ENCODE results near the gene STUB1. TPM values are rescaled to one million over a fixed set of nuclear protein-coding genes. Genes with fewer than 3 reads are reported as not detected.

STUB1 gene
- total RNA-seq, 1 experiment from 2014 or later = 102 TPM

- H3K27me3 Mint-ChIP-seq (ENCODE audit: unreplicated experiment) = no peaks in the 10 kb centered on the region
- TF ChIP-seq, protein P1, sequence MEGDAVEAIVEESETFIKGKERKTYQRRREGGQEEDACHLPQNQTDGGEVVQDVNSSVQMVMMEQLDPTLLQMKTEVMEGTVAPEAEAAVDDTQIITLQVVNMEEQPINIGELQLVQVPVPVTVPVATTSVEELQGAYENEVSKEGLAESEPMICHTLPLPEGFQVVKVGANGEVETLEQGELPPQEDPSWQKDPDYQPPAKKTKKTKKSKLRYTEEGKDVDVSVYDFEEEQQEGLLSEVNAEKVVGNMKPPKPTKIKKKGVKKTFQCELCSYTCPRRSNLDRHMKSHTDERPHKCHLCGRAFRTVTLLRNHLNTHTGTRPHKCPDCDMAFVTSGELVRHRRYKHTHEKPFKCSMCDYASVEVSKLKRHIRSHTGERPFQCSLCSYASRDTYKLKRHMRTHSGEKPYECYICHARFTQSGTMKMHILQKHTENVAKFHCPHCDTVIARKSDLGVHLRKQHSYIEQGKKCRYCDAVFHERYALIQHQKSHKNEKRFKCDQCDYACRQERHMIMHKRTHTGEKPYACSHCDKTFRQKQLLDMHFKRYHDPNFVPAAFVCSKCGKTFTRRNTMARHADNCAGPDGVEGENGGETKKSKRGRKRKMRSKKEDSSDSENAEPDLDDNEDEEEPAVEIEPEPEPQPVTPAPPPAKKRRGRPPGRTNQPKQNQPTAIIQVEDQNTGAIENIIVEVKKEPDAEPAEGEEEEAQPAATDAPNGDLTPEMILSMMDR (IDR thresholded peaks at IDR 0.05; ENCODE audit: unreplicated experiment) = no peak
- intact Hi-C loops (cut with micrococcal nuclease; ENCODE audit: unreplicated experiment) = loop anchor here (2.0 to 10.0 kb wide), 2 partner anchors 43 to 111 kb away; partner anchors contain the start of gene CAPN15
- BruUV-seq (replicated peaks) = no TSS peak
- H3K9me3 Mint-ChIP-seq (ENCODE audit: low read depth, unreplicated experiment) = no peaks in the 10 kb centered on the region
- peaks cover 8% of the 10 kb centered on the region for H3K4me1 Mint-ChIP-seq (ENCODE audit: low read depth, unreplicated experiment)
- H3K4me3 Mint-ChIP-seq (ENCODE audit: low read depth, unreplicated experiment) = peak overlapping the region; percentile 87
- peaks cover 72% of the 10 kb centered on the region for H3K36me3 Mint-ChIP-seq (ENCODE audit: insufficient read depth, unreplicated experiment)
- DNase-seq = no peak
- CTCF ChIA-PET = interaction anchor here (1.6 to 1.7 kb wide), 2 partner anchors 12 to 42 kb away, joined by 6 to 8 read pairs; no protein-coding TSS in a partner anchor
- peak overlapping the region; percentile 91 for H3K27ac Mint-ChIP-seq (ENCODE audit: unreplicated experiment)
Observed at GRCh38 chr16:635573-636205, 44.5 kb upstream of the STUB1 start.

- Mint-ChIP-seq H3K27ac (ENCODE audit: unreplicated experiment) (peak within 1 kb of the TSS; percentile 91), H3K9me3 (ENCODE audit: low read depth, unreplicated experiment) (no peaks in the 10 kb centered on the region), H3K4me3 (ENCODE audit: low read depth, unreplicated experiment) (peak within 1 kb of the TSS; percentile 87), H3K4me1 (ENCODE audit: low read depth, unreplicated experiment) (peaks cover 8% of the 10 kb centered on the region), H3K36me3 (ENCODE audit: insufficient read depth, unreplicated experiment) (peaks cover 67% of the 10 kb centered on the region), H3K27me3 (ENCODE audit: unreplicated experiment) (no peaks in the 10 kb centered on the region)
- peak; percentile 96 for DNase-seq
- intact Hi-C loops (cut with micrococcal nuclease; ENCODE audit: unreplicated experiment) = loop anchor here (2.0 to 10.0 kb wide), 2 partner anchors 44 to 112 kb away; partner anchors contain the start of gene CAPN15
- CTCF ChIA-PET = interaction anchor here (1.6 to 1.7 kb wide), 2 partner anchors 11 to 43 kb away, joined by 6 to 8 read pairs; no protein-coding TSS in a partner anchor
- TSS peak; percentile 93 for BruUV-seq (replicated peaks)
- TF ChIP-seq, protein P1 (IDR thresholded peaks at IDR 0.05; ENCODE audit: unreplicated experiment) = no peak
Observed at GRCh38 chr16:636206-637080, 43.8 kb upstream of the STUB1 start, which contains the start of gene METTL26. TSS of gene METTL26 (minus strand) at chr16:636305. CDS start at chr16:636290, 15 bp downstream.

DNA sequence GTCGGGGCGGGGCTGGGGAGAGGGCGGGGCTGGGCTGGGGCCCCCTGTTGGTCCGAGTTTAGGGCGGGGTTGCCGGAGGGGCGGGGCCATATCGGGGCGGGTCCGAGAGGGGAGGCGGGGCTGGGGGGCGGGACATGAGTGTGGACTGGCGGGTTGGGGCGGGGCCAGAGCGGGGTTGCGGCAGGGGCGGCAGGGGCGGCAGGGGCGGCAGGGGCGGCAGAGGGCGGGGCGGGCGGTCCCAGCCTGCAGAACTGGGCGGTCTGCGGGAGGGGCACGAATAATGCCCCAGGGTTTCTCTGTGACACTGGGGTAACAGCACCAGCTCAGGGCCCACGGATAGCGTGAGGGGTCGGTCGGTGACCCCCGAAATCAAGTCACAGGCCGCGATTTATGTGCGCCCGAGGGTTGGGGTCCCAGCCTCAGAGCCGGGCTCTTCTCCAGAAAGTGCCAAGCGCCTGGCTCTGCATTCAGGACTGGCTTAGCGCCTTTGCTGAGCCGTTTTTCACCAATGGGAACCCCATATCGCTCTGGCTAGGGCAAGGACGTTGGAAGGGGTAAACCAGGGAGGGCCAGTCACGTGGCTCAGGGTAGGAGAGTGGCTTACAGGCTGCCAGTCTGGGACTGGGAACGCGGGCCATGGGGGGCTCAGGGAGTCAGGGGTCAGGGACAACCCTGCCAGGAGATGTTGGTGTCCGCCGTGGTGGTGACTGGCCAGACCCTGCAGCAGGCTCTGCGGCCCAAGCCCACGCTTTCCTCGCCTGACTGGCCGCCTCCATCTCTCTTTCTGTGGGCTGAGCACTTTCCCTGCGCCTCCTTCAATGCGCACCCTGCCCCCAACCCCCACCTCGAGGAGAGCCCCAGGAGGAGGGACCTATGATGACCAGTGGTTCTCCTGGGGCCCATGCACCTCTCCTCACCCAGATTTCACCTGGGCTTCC is 42.9 kb upstream of the STUB1 start:
- DNase-seq = peak; percentile 87
- peaks cover 69% of the 10 kb centered on the region for H3K36me3 Mint-ChIP-seq (ENCODE audit: insufficient read depth, unreplicated experiment)
- CTCF ChIA-PET = interaction anchor here (1.6 to 1.7 kb wide), 2 partner anchors 10 to 44 kb away, joined by 6 to 8 read pairs; no protein-coding TSS in a partner anchor
- intact Hi-C loops (cut with micrococcal nuclease; ENCODE audit: unreplicated experiment) = loop anchor here (2.0 to 10.0 kb wide), 2 partner anchors 45 to 113 kb away; partner anchors contain the start of gene CAPN15
- no peaks in the 10 kb centered on the region for H3K9me3 Mint-ChIP-seq (ENCODE audit: low read depth, unreplicated experiment)
- H3K27me3 Mint-ChIP-seq (ENCODE audit: unreplicated experiment) = no peaks in the 10 kb centered on the region
- peaks cover 8% of the 10 kb centered on the region for H3K4me1 Mint-ChIP-seq (ENCODE audit: low read depth, unreplicated experiment)
- no TSS peak for BruUV-seq (replicated peaks)
- H3K27ac Mint-ChIP-seq (ENCODE audit: unreplicated experiment) = peak overlapping the region; percentile 91
- TF ChIP-seq, protein P1 (IDR thresholded peaks at IDR 0.05; ENCODE audit: unreplicated experiment) = no peak
- peak overlapping the region; percentile 87 for H3K4me3 Mint-ChIP-seq (ENCODE audit: low read depth, unreplicated experiment)
